ENCODE data around the gene SEPTIN8.

- TF ChIP-seq POLR2AphosphoS5 (IDR thresholded peaks at IDR 0.05; ENCODE audit: low read depth, low read length) (no peak), HDAC6 (IDR thresholded peaks at IDR 0.05; ENCODE audit: low read depth, low read length) (no peak), TAF1 (IDR thresholded peaks at IDR 0.05; ENCODE audit: low read depth, low read length) (no peak), CTCF (IDR thresholded peaks at IDR 0.05; ENCODE audit: control extremely low read depth in 1 of 3, insufficient read depth in 1 of 3, low read depth in 1 of 3, low read length in 3 of 3) (no peak), BACH1 (IDR thresholded peaks at IDR 0.05; ENCODE audit: low read length) (no peak), EZH2 (IDR thresholded peaks at IDR 0.05; ENCODE audit: low read depth, low read length, severe bottlenecking) (no peak), KDM1A (IDR thresholded peaks at IDR 0.05; ENCODE audit: borderline replicate concordance, low read length) (no peak), CEBPB (IDR thresholded peaks at IDR 0.05; ENCODE audit: low read depth, low read length) (no peak)
Observed at GRCh38 chr5:132781029-132781428, 4.0 kb upstream of the SEPTIN8 start.

All from H1 (cell line).